A204.1 (cell line): ENCODE measurements around the gene NFATC2.
"Not testable (repeated sequence)": the region's sequence is repeated elsewhere in the genome, so short reads cannot be mapped to it uniquely, and the experiment has no call there.

Source experiments
- FAIRE-seq: peaks from 2 replicates; lab custom pipeline; 2012; peaks lifted over from hg19 to GRCh38; lab: Jason Lieb, UNC

Gene NFATC2

GRCh38 chr20:51542571-51543421 is at the start of gene NFATC2:
NFATC2 (minus strand) TSS chr20:51542719; CDS start chr20:51542499, 220 bp downstream.
- FAIRE-seq, result no peak

DNA sequence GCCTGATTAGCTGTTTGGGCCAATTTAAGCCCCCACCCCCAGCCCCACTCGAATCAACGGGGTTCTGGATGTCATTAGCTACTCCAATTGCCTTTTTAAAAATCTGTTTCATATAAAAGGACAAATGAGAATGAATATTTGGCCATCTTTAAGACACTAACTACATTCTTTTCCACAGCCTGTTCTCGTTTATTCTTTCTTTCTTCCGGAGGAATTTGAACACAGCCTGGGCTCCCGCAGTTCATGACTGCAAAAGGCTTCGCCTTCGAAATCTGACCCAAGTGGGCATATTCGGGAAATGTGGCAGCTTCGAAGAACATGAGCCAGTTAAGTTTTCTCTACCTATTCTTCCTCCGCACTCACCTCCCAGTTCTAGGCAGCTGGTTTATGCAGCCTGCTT is 49.4 kb upstream of the NFATC2 start:
- no peak for FAIRE-seq

DNA sequence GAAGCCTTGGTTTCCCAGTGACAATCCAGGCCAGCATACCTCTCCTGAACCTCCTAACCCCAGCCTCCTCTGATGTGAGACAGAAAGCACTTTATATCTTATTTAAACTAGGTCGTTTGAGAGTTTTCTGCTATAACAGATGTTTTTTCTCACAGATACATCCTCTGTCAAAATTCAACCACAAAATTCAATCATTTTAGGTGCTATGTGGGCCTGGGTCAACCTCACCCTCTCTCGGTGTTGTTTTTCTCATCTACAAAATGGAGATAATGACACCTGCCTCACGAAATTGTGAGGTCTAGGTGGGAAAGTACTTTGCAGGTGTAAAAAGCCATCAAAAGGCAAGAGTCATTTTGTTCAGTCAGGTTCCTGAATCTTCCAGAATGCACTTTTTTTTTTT is 46.2 kb upstream of the NFATC2 start:
- no peak for FAIRE-seq

GRCh38 chr20:51587145-51587544 is 44.6 kb upstream of the NFATC2 start:
- no peak for FAIRE-seq

- no peak for FAIRE-seq
Observed at GRCh38 chr20:51586005-51586440, 43.5 kb upstream of the NFATC2 start.

DNA sequence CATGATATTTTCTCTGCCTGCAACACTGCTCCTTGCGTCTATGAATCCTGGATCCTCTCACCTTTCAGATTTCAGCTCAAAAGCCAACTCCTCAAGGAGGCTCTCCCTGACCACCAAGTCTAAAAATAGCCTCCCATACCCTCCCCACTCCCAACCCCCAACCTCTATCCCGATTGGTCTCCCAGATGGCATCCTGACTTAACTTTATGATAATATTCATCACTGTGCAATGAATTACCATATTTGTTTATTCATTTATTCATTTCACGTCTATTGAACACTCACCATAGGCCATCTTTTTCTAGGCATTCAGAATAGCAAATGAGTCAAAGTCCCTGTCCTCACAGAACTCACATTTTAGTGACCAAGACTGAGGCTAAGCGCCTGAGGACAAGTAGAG is 42.6 kb upstream of the NFATC2 start:
- FAIRE-seq, result no peak

DNA sequence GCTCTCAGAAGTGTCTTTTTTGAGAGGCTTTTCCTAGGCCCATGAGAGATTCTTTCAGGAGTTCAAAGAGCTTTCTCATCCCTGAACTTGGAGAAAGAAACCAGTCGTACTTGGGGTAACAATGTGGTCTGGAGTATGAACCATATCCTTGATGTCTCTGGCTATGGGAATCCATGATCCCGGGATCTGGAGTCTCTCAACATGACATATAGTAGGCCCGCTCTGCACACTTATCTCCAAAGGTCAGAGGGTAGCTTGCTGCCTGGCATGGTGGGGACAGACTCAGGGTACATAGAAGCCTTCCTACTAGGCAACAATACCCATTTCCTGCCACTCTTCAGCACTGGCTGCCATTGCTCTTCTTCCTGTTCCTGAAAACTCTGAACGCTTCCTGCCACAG is 42.2 kb upstream of the NFATC2 start:
- no peak for FAIRE-seq

GRCh38 chr20:51584116-51584515 is 41.6 kb upstream of the NFATC2 start:
- no peak for FAIRE-seq

GRCh38 chr20:51583499-51583898 is 41.0 kb upstream of the NFATC2 start:
- FAIRE-seq, result no peak

DNA sequence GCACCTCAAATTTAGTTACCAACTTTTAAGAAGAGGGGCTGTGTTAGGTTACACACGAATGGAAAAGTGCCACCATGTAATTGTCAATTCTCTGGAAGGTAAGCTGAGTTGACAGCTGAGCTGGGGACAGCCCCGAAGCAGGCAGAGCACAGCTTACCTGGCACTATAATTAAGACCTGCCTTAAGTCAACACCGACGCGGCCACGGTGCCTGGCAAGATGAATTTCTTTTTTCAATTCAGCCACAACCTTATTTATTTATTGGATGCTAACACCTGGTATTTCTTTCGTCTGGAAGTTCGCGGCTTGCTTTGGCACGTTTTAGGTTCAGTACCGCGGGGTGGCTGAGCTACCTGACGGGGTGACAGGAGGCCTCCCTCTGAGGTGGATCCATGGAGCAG is 40.6 kb upstream of the NFATC2 start:
- FAIRE-seq, result no peak

DNA sequence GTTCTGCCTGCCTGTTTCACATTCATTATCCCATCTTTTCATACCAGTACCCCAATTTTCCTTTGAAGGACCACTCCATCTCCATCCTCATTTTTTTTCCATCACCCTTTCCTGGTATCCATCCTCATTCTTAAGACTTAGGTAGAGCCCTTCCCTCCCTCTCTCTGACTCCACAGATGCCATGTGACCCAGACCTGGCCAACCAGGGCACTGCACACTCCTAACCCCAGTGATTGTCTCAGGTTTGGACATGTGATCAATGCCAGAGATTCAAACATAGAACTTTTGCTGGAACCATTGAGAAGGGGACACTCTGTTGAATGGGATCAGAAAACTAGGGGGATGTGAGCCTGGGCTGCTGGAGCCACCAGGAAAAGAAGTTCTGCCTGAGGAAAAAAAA is 39.1 kb upstream of the NFATC2 start:
- no peak for FAIRE-seq

DNA sequence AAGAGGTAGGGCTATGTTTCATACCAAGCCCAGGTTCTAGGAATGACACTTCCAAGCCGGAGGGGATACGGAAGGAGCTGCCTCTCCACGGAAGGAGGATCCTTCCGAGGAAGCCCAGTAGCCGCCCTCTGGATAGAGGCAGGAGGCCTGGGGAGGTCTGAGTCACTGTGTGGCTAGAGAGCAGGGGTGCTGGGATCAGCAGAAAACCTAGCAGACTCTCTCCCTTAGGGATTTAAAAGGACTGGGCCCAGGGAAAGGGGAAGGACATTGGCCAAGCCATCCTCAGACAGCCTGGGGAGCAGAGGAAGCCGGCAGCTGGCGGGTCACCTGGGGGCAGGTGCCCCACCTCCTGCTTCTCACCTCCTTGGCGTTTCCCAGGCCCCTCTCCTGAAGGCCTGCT is 36.6 kb upstream of the NFATC2 start:
- FAIRE-seq, result no peak

GRCh38 chr20:51578145-51578459 is 35.6 kb upstream of the NFATC2 start:
- FAIRE-seq, result no peak

- FAIRE-seq, result no peak
Observed at GRCh38 chr20:51577432-51578144, 35.1 kb upstream of the NFATC2 start.

GRCh38 chr20:51575486-51575885 is 33.0 kb upstream of the NFATC2 start:
- FAIRE-seq, result no peak

- no peak for FAIRE-seq
Observed at GRCh38 chr20:51574248-51575033, 31.9 kb upstream of the NFATC2 start.

DNA sequence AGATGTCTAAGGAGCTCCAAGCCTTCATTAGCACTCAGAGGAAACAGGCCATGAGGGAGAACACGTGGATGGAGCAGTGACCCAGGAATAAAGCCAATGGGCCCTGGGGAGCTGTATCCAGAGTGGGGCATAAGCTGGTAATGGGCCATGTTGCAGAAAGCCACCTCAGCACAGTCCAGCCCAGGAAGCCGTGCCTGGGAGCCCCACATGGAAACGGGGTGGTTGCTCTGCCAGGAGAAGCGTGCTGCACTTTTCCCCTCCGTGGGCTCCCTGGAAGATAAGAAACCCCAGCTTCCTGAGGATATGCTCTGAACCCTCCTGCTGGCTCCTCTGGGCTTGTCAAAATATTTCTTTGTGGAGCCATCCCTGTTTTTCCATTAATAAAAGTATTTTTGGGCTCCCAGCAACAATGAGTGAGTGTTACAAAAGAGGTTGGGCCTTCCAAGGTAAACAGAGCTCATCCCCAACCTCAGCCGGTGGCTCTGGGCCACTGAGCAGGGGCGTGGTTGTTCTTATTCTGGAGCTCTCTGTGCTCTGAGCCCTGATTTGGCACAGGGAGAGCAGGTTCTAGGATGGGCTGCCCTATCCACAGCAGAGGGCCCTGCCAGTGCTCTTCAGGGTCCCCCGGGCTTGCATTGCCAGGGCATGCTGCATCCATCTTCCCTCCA is 31.2 kb upstream of the NFATC2 start:
- FAIRE-seq, result no peak

GRCh38 chr20:51571460-51571794 is 28.9 kb upstream of the NFATC2 start:
- no peak for FAIRE-seq

- no peak for FAIRE-seq
Observed at GRCh38 chr20:51570739-51571459, 28.4 kb upstream of the NFATC2 start.

DNA sequence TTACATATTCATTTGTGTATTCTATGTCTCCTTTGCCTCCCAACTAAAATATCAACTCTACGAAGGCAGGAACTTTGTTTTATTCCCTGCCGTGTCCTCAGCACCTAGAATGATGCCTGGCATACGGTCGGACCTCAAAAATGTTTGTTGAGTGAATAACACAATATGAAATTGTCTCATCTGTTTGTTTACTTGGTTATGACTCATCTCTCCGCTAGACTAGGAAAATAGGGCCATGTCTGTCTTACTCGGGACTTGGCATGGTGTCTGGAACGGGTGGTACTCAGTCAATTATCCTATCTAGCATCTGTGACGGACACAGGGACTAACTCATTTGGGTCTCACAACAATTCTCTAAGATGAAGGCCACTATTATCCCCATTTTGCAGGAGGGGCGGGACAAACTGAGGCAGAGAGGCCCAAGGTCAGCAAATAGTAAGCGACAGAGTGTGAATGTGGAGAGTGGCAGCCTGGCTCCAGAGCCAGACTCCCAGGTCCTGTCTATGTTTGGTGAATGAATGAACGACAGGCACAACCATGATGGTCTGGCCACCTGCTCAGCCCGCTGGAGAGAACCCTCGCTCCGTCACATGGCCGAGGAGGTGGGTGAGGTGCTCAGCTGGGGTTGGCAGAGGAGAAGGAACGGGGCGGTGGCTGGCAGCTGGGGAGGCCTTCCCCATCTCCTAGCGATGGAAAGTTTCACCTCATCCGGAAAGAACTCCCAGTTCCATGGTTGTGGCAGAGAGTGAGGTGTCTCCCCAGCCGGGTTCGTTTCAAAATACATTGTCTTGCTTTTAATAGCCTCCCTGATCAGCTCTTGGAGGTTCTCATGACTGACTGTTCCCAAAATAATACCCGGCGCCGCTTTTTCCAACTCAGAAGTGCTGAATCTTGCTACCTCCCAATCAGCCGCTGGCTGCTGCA is 27.6 kb upstream of the NFATC2 start:
- FAIRE-seq, result no peak

DNA sequence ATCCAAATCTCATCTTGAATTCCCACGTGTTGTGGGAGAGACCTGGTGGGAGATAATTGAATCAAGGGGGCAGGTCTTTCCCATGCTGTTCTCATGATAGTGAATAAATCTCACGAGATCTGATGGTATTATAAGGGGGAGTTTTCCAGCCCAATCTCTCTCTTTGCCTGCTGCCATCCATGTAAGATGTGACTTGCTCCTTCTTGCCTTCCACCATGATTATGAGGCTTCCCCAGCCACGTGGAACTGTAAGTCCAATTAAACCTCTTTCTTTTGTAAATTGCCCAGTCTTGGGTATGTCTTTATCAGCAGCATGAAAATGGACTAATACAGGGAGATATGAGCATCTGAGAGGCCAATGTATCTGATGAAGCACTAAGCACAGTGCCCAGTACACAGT is 26.0 kb upstream of the NFATC2 start:
- FAIRE-seq, result not testable (repeated sequence)
